ENCODE data around the gene PLRG1.

DNA sequence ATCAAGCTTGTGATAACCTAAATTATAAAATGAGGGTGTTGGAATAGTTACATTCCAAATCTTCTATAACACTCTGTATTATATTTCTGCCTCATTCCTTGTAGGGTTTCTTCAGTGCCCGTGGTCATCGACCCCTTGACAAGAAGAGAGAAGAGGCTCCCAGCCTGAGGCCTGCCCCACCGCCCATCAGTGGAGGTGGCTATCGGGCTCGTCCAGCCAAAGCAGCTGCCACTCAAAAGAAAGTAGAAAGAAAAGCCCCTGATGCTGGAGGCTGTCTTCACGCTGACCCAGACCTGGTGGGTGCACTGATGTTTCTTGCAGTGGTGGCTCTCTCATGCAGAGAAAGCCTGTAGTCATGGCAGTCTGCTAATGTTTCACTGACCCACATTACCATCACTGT, 15.5 kb upstream of the PLRG1 start:
- TF ChIP-seq EZH2 (IDR thresholded peaks at IDR 0.05; ENCODE audit: borderline replicate concordance, low read length) = no peak
- TF ChIP-seq, protein P1, sequence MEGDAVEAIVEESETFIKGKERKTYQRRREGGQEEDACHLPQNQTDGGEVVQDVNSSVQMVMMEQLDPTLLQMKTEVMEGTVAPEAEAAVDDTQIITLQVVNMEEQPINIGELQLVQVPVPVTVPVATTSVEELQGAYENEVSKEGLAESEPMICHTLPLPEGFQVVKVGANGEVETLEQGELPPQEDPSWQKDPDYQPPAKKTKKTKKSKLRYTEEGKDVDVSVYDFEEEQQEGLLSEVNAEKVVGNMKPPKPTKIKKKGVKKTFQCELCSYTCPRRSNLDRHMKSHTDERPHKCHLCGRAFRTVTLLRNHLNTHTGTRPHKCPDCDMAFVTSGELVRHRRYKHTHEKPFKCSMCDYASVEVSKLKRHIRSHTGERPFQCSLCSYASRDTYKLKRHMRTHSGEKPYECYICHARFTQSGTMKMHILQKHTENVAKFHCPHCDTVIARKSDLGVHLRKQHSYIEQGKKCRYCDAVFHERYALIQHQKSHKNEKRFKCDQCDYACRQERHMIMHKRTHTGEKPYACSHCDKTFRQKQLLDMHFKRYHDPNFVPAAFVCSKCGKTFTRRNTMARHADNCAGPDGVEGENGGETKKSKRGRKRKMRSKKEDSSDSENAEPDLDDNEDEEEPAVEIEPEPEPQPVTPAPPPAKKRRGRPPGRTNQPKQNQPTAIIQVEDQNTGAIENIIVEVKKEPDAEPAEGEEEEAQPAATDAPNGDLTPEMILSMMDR (IDR thresholded peaks at IDR 0.05; ENCODE audit: low read length) = no peak

All from OCI-LY1 (cell line).